Gastrocnemius medialis (tissue), 4 donors: ENCODE data around the gene LAMP1. TPM values are rescaled to one million over a fixed set of nuclear protein-coding genes. Genes with fewer than 3 reads are reported as not detected.
A peak's percentile ranks its signal among the peaks of the same experiment; 100 is the strongest.

Experiments used
- ATAC-seq, 2 donors: fragments of 150-250 bp; one replicate each; pipeline ENCODE4 v1.9.1; 2016
- DNase-seq, 2 donors: peaks; one replicate each; pipeline ENCODE4 v3.0.0-alpha.2; 2019
- H3K27ac ChIP-seq, 4 donors: fragments of 200-600 bp; sonication (generic); 1 replicate in 1 of 4; 2 replicates in 3 of 4; pipeline ENCODE4 v1.5.1; 2016 to 2018; ENCODE audit warnings: mild to moderate bottlenecking in 2 of 4, moderate library complexity in 1 of 4
- H3K27me3 ChIP-seq, 3 donors: fragments of 200-600 bp; sonication (generic) in 2 of 3; 1 replicate in 1 of 3; 2 replicates in 2 of 3; pipeline versions ENCODE4 v1.5.1 to v1.6.0; 2016 to 2019; ENCODE audit warnings: mild to moderate bottlenecking in 1 of 3, moderate library complexity in 1 of 3
- H3K36me3 ChIP-seq, 2 donors: fragments of 200-600 bp; sonication (generic) in 1 of 2; one replicate each; pipeline ENCODE4 v1.5.1; 2017 to 2018
- H3K4me1 ChIP-seq, 2 donors: fragments of 200-600 bp; sonication (generic) in 1 of 2; one replicate each; pipeline ENCODE4 v1.5.1; 2016 to 2017; ENCODE audit warnings: mild to moderate bottlenecking in 2 of 2
- H3K4me3 ChIP-seq, 4 donors: fragments of 200-600 bp; sonication (generic) in 3 of 4; 1 replicate in 1 of 4; 2 replicates in 3 of 4; pipeline ENCODE4 v1.5.1; 2016 to 2019; ENCODE audit warnings: mild to moderate bottlenecking in 2 of 4
- H3K9me3 ChIP-seq, 3 donors: fragments of 200-600 bp; sonication (generic) in 2 of 3; 1 replicate in 1 of 3; 2 replicates in 2 of 3; pipeline ENCODE4 v1.5.1; 2016 to 2019
- CTCF ChIP-seq, 5 experiments: fragments of 450-650 bp in 3 of 5; fragments of 200-600 bp in 2 of 5; sonication (generic) in 2 of 5; IDR thresholded peaks in 4 of 5; conservative IDR thresholded peaks in 1 of 5; 1 replicate in 4 of 5; 2 replicates in 1 of 5; pipeline ENCODE4 v1.5.1; 2016 to 2019; ENCODE audit warnings: antibody characterized with exemption in 5 of 5, mild to moderate bottlenecking in 3 of 5, moderate library complexity in 3 of 5
- POLR2A ChIP-seq, 2 donors: fragments of 450-650 bp; IDR thresholded peaks; one replicate each; pipeline ENCODE4 v1.6.1; 2017; ENCODE audit warnings: antibody characterized with exemption in 2 of 2, mild to moderate bottlenecking in 2 of 2, moderate library complexity in 2 of 2
- in situ Hi-C, 4 donors: fragments of 200-750 bp; cut with MboI; loops; one replicate each; pipeline versions ENCODE4 v1.15.0 to v1.8.0; 2017; ENCODE audit warnings: low sequenced_read_pairs in 4 of 4
- intact Hi-C: fragments of 100-400 bp; cut with DNase I; formaldehyde crosslinking; loops from one replicate; pipeline ENCODE4 v1.15.1; 2023; ENCODE audit warnings: low total_unique reads
- total RNA-seq, 4 donors: library from RNA; depleted of rRNA; stranded (reverse); fragments of >200 nt; gene quantifications; one replicate each; pipeline versions ENCODE4 v1.1.0 to v1.2.3, GENCODE V29; 2016

LAMP1 gene
- total RNA-seq, 4 donors from 2014 or later: 36.4 to 80.9 (median 66.9) TPM

DNA sequence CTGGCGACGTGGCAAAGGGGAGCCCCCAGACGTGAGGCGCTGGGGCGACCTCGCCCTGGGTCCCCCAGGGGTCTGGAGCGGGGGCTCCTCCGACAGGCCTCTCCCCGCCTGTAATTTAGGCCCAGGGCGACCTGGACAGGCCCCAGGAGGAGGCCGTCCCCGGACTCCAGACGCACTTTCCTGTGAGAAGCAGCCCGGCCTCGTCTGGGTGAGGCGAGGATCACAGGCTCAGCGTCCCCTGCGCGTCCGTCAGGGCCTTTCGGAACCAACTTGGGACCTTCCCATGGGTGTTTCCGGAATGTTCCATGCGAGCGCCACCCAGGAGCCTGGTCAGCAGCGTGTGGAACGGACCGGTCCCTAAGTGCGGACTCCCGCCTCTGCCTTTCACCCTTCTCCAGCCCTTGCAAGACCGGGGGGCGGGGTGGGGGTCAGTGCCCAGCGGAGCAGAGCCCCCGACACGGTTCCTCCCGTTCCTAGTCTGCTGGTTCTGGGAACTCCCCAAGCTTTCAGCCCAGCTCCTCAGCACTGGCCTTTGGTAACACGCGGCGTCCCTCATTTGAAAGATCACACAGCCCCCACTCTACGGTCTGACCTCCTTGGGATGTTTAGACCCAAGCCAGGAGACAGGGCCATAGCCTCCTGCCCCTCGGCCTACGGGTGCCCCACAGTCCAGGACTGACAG lies 68.0 kb downstream of the LAMP1 start:
- Histone ChIP-seq H3K4me3 (peak overlapping the region; percentile 63 to 78 (median 72)), H3K4me1 (peaks cover 0 to 16% of the 10 kb centered on the region in 2 donors), H3K27me3 (no peaks in the 10 kb centered on the region), H3K36me3 (no peaks in the 10 kb centered on the region), H3K9me3 (no peaks in the 10 kb centered on the region), H3K27ac (peak overlapping the region; percentile 81 to 94 (median 90))
- in situ Hi-C loops (no loop called here), intact Hi-C loops (loop anchor here (2.0 to 5.0 kb wide), 3 partner anchors 83 to 212 kb away; partner anchors contain the start of genes CUL4A and PCID2)
- TF ChIP-seq POLR2A (IDR thresholded peaks at IDR 0.05) (no peak), CTCF (IDR thresholded peaks at IDR 0.05 in 4 of 5, conservative IDR thresholded peaks at IDR 0.05 in 1 of 5) (no peak)
- ATAC-seq: peak; percentile 14 to 32
- no peak for DNase-seq

- TF ChIP-seq POLR2A (IDR thresholded peaks at IDR 0.05) (no peak), CTCF (IDR thresholded peaks at IDR 0.05 in 4 of 5, conservative IDR thresholded peaks at IDR 0.05 in 1 of 5) (no peak)
- peak overlapping the region in 2 of 4 donors; percentile 92 to 94 for H3K27ac ChIP-seq
- intact Hi-C loops: loop anchor here (2.0 to 5.0 kb wide), 2 partner anchors 83 to 213 kb away; no protein-coding TSS in a partner anchor
- ATAC-seq: no peak
- no peak for DNase-seq
- H3K27me3 ChIP-seq: no peaks in the 10 kb centered on the region
- no peaks in the 10 kb centered on the region for H3K9me3 ChIP-seq
- H3K4me1 ChIP-seq: peaks cover 0 to 16% of the 10 kb centered on the region in 2 donors
- in situ Hi-C loops: no loop called here
- no peaks in the 10 kb centered on the region for H3K36me3 ChIP-seq
- H3K4me3 ChIP-seq: no peak overlapping the region
These were observed 68.5 kb downstream of the LAMP1 start for GRCh38 chr13:113365583-113365970.

DNA sequence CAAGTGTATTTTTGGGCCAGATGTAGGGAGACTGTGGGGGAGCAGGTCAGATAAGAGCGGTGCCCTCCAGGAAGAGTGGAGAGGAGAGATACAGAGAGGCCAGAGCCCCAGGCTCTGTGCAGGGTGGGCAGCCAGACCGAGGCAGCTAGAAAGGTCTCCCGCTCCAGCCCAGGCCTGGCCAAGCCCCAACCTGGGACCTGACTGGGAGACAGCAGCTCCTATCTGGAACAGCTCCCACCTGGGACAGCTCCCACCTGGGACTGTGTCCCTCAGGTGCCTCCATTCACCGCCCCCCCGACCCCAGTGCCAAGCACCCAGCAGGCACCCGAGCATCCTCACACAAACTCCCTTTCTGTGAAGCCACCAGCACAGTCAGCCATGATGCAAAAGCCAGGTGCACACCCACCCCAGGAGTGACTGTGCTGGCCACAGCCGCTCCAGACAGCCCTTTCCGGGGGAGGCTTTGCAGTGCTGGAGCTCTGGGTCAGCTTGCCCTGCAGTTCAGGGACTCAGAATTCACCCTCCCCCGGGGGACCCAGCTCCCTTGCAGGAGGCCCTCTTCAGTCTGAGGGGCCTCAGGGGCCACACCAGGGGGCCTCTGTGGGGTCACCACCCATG lies 69.0 kb downstream of the LAMP1 start:
- no peak overlapping the region for H3K4me3 ChIP-seq
- TF ChIP-seq POLR2A (IDR thresholded peaks at IDR 0.05) (no peak), CTCF (IDR thresholded peaks at IDR 0.05 in 4 of 5, conservative IDR thresholded peaks at IDR 0.05 in 1 of 5) (no peak)
- intact Hi-C loops (loop anchor here (2.0 to 5.0 kb wide), 2 partner anchors 84 to 213 kb away; no protein-coding TSS in a partner anchor), in situ Hi-C loops (no loop called here)
- peak overlapping the region in 1 of 4 donors; percentile 27 for H3K27ac ChIP-seq
- ATAC-seq (no peak), DNase-seq (no peak)
- H3K4me1 ChIP-seq: peaks cover 0 to 16% of the 10 kb centered on the region in 2 donors
- H3K36me3 ChIP-seq: no peaks in the 10 kb centered on the region
- no peaks in the 10 kb centered on the region for H3K9me3 ChIP-seq
- H3K27me3 ChIP-seq: no peaks in the 10 kb centered on the region

DNA sequence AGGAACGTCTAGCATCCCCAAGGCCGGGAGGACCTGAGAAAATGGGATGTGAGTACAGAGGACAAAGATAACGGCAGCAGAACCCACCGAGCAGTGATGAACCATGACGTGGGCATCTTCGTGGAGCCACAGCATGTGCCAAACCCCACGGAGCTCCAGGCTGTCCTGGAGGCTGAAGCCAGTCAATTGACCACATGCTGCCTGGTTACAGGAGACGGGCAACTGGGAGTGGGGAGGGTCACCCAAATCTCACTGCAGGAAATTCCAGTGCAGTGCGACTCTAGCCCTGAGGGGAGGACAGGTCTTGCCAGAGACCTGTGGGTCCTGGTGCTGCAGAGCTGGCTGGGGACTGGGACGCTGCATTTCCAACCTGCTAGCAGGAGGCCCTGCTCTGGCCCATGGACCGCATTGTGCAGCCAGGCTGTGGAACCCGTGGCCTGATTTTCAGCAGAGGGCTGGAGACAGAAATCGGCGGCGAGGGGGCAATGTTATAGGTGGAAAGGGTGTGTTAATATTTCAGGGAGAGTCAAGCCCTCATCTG lies 70.1 kb downstream of the LAMP1 start:
- intact Hi-C loops (loop anchor here (5.0 kb wide), 1 partner anchor 85 kb away; no protein-coding TSS in a partner anchor), in situ Hi-C loops (no loop called here)
- Histone ChIP-seq H3K27ac (no peak overlapping the region), H3K36me3 (no peaks in the 10 kb centered on the region), H3K27me3 (no peaks in the 10 kb centered on the region), H3K4me3 (no peak overlapping the region), H3K9me3 (no peaks in the 10 kb centered on the region), H3K4me1 (peaks cover 0 to 16% of the 10 kb centered on the region in 2 donors)
- DNase-seq (no peak), ATAC-seq (no peak)
- TF ChIP-seq CTCF (IDR thresholded peaks at IDR 0.05 in 4 of 5, conservative IDR thresholded peaks at IDR 0.05 in 1 of 5) (no peak), POLR2A (IDR thresholded peaks at IDR 0.05) (no peak)
